Neuronal stem cell (in vitro differentiated cells): ENCODE measurements around the gene ABHD5.

ENCODE experiments used
- DNase-seq: peaks from one replicate; pipeline ENCODE4 v3.0.0-alpha.2; 2013; ENCODE audit warnings: low spot score
- H2AFZ ChIP-seq: one replicate; pipeline ENCODE4 v1.6.1; 2013; ENCODE audit warnings: mild to moderate bottlenecking, low read length, inconsistent platforms
- H2AK5ac ChIP-seq: 2 replicates; pipeline ENCODE4 v1.6.1; 2013; ENCODE audit warnings: low read depth, mild to moderate bottlenecking, inconsistent platforms, low read length, moderate library complexity, mixed read lengths
- H2BK120ac ChIP-seq: 2 replicates; pipeline ENCODE4 v1.6.1; 2013; ENCODE audit warnings: low read depth, mild to moderate bottlenecking, inconsistent platforms, low read length, moderate library complexity, mixed read lengths
- H2BK12ac ChIP-seq: one replicate; pipeline ENCODE4 v1.6.1; 2013; ENCODE audit warnings: low read length, inconsistent platforms
- H2BK15ac ChIP-seq: 2 replicates; pipeline ENCODE4 v1.6.1; 2013; ENCODE audit warnings: mild to moderate bottlenecking, low read length, inconsistent platforms, mixed read lengths
- H2BK5ac ChIP-seq: one replicate; pipeline ENCODE4 v1.6.1; 2013; ENCODE audit warnings: inconsistent platforms, mild to moderate bottlenecking, low read length, moderate library complexity
- H3K14ac ChIP-seq: one replicate; pipeline ENCODE4 v1.6.1; 2013; ENCODE audit warnings: low read length, inconsistent platforms
- H3K18ac ChIP-seq: 2 replicates; pipeline ENCODE4 v1.6.1; 2013; ENCODE audit warnings: low read length, inconsistent platforms
- H3K23ac ChIP-seq: 2 replicates; pipeline ENCODE4 v1.6.1; 2013; ENCODE audit warnings: low read depth, mild to moderate bottlenecking, mixed read lengths, low read length, inconsistent platforms; ENCODE audit not compliant: poor library complexity
- H3K27ac ChIP-seq: replicated peaks from 3 replicates; pipeline ENCODE4 v1.5.1; 2013; ENCODE audit warnings: low read length, inconsistent platforms
- H3K27me3 ChIP-seq, 3 experiments: 2 replicates each; pipeline ENCODE4 v1.6.1; 2013; ENCODE audit warnings: low read length in 3 of 3, mild to moderate bottlenecking in 2 of 3, inconsistent platforms in 1 of 3, low read depth in 1 of 3, mixed read lengths in 1 of 3, moderate library complexity in 1 of 3; ENCODE audit not compliant: control insufficient read depth in 3 of 3, insufficient read depth in 3 of 3
- H3K36me3 ChIP-seq, 2 donors: replicated peaks in 1 of 2; 2 replicates each; pipeline ENCODE4 v1.6.1; 2013; ENCODE audit warnings: low read length in 2 of 2; ENCODE audit not compliant: control insufficient read depth in 2 of 2, insufficient read depth in 2 of 2
- H3K4ac ChIP-seq: 2 replicates; pipeline ENCODE4 v1.6.1; 2013; ENCODE audit warnings: inconsistent platforms, mild to moderate bottlenecking, low read length, moderate library complexity
- H3K4me1 ChIP-seq, 2 donors: 1 replicate in 1 of 2; 2 replicates in 1 of 2; pipeline ENCODE4 v1.6.1; 2013; ENCODE audit warnings: low read length in 2 of 2, low read depth in 1 of 2; ENCODE audit not compliant: control insufficient read depth in 2 of 2, insufficient read depth in 1 of 2
- H3K4me2 ChIP-seq: one replicate; pipeline ENCODE4 v1.6.1; 2013; ENCODE audit warnings: mild to moderate bottlenecking, low read length, inconsistent platforms; ENCODE audit not compliant: insufficient read depth, poor library complexity, severe bottlenecking
- H3K4me3 ChIP-seq, 2 donors: 2 replicates each; pipeline ENCODE4 v1.5.1; 2013; ENCODE audit warnings: low read length in 2 of 2, mild to moderate bottlenecking in 2 of 2, inconsistent platforms in 1 of 2, moderate library complexity in 1 of 2
- H3K79me1 ChIP-seq: one replicate; pipeline ENCODE4 v1.6.1; 2013; ENCODE audit warnings: low read depth, mild to moderate bottlenecking, inconsistent platforms, low read length, moderate library complexity
- H3K9ac ChIP-seq: one replicate; pipeline ENCODE4 v1.6.1; 2013; ENCODE audit warnings: mild to moderate bottlenecking, low read depth, low read length, inconsistent platforms; ENCODE audit not compliant: poor library complexity
- H3K9me3 ChIP-seq, 2 donors: replicated peaks in 1 of 2; 2 replicates each; pipeline versions ENCODE3 to v1.6.1; 2013; ENCODE audit warnings: low read length in 2 of 2, mild to moderate bottlenecking in 2 of 2, inconsistent platforms in 1 of 2, low read depth in 1 of 2, mixed read lengths in 1 of 2, moderate library complexity in 1 of 2; ENCODE audit not compliant: control insufficient read depth in 2 of 2, insufficient read depth in 1 of 2
- H4K8ac ChIP-seq: one replicate; pipeline ENCODE4 v1.6.1; 2013; ENCODE audit warnings: low read depth, mild to moderate bottlenecking, inconsistent platforms, low read length, moderate library complexity
- H4K91ac ChIP-seq: one replicate; pipeline ENCODE4 v1.6.1; 2013; ENCODE audit warnings: low read length, low read depth, mild to moderate bottlenecking, inconsistent platforms; ENCODE audit not compliant: poor library complexity
- WGBS, 2 donors: extraction: QIAGEN DNeasy Blood & Tissue Kit; methylation state at CpG; one replicate each; pipeline ENCODE4 v1.1.7; 2013; ENCODE audit warnings: missing lambda C conversion rate in 2 of 2, mixed read lengths in 1 of 2; ENCODE audit not compliant: insufficient read length in 2 of 2, insufficient replicate concordance in 1 of 2; ENCODE audit errors: extremely low coverage in 2 of 2; 5-methylcytosine and 5-hydroxymethylcytosine counted together

The ABHD5 gene

DNA sequence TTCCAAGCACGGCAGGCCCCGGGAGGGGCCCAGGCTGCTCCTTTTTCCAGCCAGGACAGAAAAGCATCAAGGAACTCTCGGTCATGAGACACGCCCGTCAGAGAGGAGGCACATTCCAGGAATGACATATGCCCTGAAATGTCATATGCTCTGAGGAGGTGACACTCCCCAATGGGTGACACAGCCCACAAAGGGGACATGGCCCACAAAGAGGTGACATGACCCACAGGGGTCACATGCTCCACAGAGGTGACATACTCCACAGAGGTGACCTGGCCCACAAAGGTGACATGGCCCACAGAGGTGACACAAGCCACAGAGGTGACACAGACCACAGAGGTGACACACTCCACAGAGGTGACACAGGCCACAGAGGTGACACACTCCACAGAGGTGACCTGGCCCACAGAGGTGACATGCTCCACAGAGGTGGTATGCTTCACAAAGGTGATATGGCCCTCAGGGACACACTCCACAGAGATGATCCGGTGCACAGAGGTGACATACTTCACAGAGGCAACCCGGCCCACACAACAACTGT, 79.2 kb downstream of the ABHD5 start:
- Histone ChIP-seq H2BK120ac (no peak overlapping the region), H2BK15ac (no peak overlapping the region), H2BK5ac (no peak overlapping the region), H4K91ac (no peak overlapping the region), H3K79me1 (no peaks in the 10 kb centered on the region), H3K9me3 (peaks cover 0 to 2% of the 10 kb centered on the region in 2 donors), H2BK12ac (no peak overlapping the region), H3K18ac (peak overlapping the region; percentile 8), H3K27ac (no peak overlapping the region), H3K9ac (no peak overlapping the region), H2AK5ac (no peak overlapping the region), H3K23ac (no peak overlapping the region), H3K4me2 (peak overlapping the region; percentile 45), H3K36me3 (no peaks in the 10 kb centered on the region), H3K27me3 (peaks cover 0 to 19% (median 0%) of the 10 kb centered on the region in 3 experiments), H3K4ac (no peak overlapping the region), H3K4me3 (peak overlapping the region in 1 of 2 donors; percentile 43), H3K14ac (no peak overlapping the region), H3K4me1 (peaks cover 2 to 15% of the 10 kb centered on the region in 2 donors), H4K8ac (no peak overlapping the region), H2AFZ (peak overlapping the region; percentile 85)
- no peak for DNase-seq
- no CpG with 5 or more reads among the region's 7 CpGs for WGBS, 2 donors

DNA sequence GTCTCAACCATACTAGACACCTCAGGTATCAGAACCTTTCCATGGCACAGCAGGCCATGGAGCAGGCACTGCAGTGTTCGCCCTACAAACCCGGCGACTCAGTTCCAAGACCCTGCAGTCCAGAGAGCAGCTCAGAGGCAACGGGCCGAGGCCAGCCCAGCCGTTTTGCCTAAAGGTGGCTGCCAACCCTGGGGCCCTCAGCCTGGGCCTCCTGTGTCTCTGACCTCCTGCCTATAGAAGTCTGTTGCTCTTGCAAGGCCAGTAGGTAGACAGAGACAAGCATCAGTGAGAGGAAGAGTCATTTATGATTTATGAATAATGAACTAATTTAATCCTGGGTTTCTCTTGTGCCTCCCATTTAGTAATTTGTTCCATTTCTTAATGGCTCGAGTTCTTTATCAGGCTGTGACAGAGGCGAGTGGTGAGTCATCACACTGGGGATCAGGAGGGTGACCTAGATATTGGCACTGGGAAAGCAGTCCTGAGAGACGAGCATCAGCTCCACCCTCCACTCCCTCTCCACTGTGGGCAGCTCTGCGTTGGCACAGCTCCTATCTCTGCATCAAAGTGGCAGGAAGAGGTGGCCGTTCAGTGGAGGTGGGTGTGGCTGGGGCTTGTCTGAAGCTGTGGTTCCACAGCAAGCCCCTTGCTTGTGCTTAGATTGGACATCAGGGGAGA, 79.8 kb downstream of the ABHD5 start:
- no peak overlapping the region for H2AK5ac ChIP-seq
- H3K27ac ChIP-seq, result no peak overlapping the region
- no CpG with 5 or more reads among the region's 11 CpGs for WGBS, 2 donors

DNA sequence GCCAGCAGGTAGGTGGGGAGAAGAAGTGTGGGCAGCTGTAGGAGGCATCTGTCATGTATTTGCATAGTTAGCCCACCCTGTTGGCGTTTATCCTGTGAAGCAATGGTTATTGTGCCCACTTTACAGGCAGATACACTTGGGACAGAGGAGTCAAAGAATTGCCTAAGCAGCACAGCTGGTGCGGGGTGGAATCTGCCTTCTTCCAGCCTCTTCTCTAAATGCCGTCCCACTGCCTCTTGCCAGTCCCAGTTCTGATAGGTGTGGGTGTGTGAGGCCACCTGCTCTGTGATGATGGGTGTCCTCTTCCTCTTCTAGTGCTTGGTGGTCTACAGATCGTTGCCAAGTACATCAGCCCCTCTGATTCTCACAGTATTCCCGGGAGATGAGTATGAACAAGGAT, 80.9 kb downstream of the ABHD5 start:
- Histone ChIP-seq H3K9ac (no peak overlapping the region), H3K27me3 (peaks cover 0 to 20% (median 0%) of the 10 kb centered on the region in 3 experiments), H3K4ac (peak overlapping the region; percentile 19), H2BK12ac (no peak overlapping the region), H2BK5ac (no peak overlapping the region), H2BK15ac (no peak overlapping the region), H4K91ac (no peak overlapping the region), H3K27ac (no peak overlapping the region), H3K23ac (no peak overlapping the region), H3K4me1 (peaks cover 2 to 12% of the 10 kb centered on the region in 2 donors), H3K4me3 (no peak overlapping the region), H2AFZ (no peak overlapping the region), H3K18ac (no peak overlapping the region), H3K14ac (peak overlapping the region; percentile 86), H2BK120ac (no peak overlapping the region), H2AK5ac (no peak overlapping the region), H3K36me3 (no peaks in the 10 kb centered on the region), H3K9me3 (peaks cover 0 to 2% of the 10 kb centered on the region in 2 donors), H3K79me1 (no peaks in the 10 kb centered on the region), H4K8ac (no peak overlapping the region), H3K4me2 (no peak overlapping the region)
- WGBS, 2 donors, result no CpG with 5 or more reads among the region's 5 CpGs
- DNase-seq, result no peak

More for the DNA sequence above, 79.8 kb downstream of the ABHD5 start:
- Histone ChIP-seq H3K27me3 (peaks cover 0 to 20% (median 0%) of the 10 kb centered on the region in 3 experiments), H3K18ac (peak overlapping the region; percentile 33), H3K79me1 (no peaks in the 10 kb centered on the region), H3K4me3 (no peak overlapping the region), H2BK15ac (no peak overlapping the region), H4K91ac (no peak overlapping the region), H3K14ac (no peak overlapping the region), H3K23ac (no peak overlapping the region), H3K4me1 (peaks cover 2 to 15% of the 10 kb centered on the region in 2 donors), H2BK5ac (no peak overlapping the region), H3K36me3 (no peaks in the 10 kb centered on the region), H2AFZ (no peak overlapping the region), H4K8ac (no peak overlapping the region), H3K4ac (no peak overlapping the region), H2BK12ac (no peak overlapping the region), H3K9ac (no peak overlapping the region), H3K9me3 (peaks cover 0 to 2% of the 10 kb centered on the region in 2 donors), H2BK120ac (no peak overlapping the region), H3K4me2 (no peak overlapping the region)
- DNase-seq, result no peak

DNA sequence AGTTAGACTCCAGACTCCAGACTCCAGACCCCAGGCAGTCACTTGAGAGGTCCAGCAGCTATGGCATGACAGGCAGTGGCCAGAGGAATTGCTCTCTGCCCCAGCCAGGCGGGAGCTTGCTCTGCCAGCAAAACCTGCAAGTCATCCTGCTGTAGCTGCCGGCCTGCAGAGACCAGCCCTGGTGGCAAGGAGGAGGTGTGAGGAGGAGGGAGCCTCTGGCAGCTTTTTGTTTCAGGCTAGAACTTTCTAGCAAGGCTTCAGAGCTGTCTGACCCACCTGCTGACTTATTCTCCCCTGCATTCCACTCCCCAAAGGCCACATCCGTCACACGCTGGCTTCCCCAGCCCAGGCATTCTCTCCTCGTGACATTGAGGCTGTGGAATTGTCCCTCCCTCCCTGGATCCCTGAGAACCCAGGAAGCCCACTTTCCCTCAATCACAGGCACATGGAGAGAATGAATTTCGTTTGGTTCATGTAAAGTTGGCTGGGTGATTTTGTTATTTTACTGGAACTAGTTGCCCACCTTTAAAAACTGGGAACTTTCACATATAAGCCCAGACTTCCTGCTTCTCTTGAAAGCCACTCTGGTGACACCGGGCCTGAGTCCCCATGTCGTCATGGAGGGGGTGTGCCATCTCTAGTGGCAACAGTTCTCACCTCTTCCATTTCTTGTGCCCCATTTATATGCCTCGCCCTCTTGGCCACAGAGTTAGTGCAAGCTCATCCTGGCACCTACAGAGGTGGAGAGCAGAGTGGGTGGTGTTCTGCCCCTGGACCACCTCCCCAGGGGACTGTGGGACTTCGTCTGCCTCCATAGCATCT, 82.7 kb downstream of the ABHD5 start:
- Histone ChIP-seq H4K8ac (no peak overlapping the region), H3K27ac (no peak overlapping the region), H3K18ac (peak overlapping the region; percentile 49), H3K14ac (no peak overlapping the region), H3K23ac (peak overlapping the region; percentile 4), H3K4me2 (no peak overlapping the region), H2AK5ac (no peak overlapping the region), H2AFZ (peak overlapping the region; percentile 46), H2BK5ac (no peak overlapping the region), H3K27me3 (peaks cover 0 to 11% (median 0%) of the 10 kb centered on the region in 3 experiments), H3K4me1 (peaks cover 2 to 12% of the 10 kb centered on the region in 2 donors), H3K4me3 (no peak overlapping the region), H3K4ac (no peak overlapping the region), H3K36me3 (no peaks in the 10 kb centered on the region), H3K9me3 (peaks cover 0 to 2% of the 10 kb centered on the region in 2 donors), H2BK120ac (no peak overlapping the region), H2BK12ac (no peak overlapping the region), H2BK15ac (no peak overlapping the region), H3K79me1 (no peaks in the 10 kb centered on the region), H3K9ac (peak overlapping the region; percentile 7), H4K91ac (no peak overlapping the region)
- WGBS, 2 donors, result no CpG with 5 or more reads among the region's 10 CpGs
- DNase-seq, result no peak
